EH (cell line): ENCODE results near the gene MYBBP1A.
"Not testable (repeated sequence)": the region's sequence is repeated elsewhere in the genome, so short reads cannot be mapped to it uniquely, and the experiment has no call there.

Source experiments
- DNase-seq: peaks from one replicate; pipeline ENCODE4 v3.0.0-alpha.2; 2015; ENCODE audit warnings: low read depth

The MYBBP1A gene

DNA sequence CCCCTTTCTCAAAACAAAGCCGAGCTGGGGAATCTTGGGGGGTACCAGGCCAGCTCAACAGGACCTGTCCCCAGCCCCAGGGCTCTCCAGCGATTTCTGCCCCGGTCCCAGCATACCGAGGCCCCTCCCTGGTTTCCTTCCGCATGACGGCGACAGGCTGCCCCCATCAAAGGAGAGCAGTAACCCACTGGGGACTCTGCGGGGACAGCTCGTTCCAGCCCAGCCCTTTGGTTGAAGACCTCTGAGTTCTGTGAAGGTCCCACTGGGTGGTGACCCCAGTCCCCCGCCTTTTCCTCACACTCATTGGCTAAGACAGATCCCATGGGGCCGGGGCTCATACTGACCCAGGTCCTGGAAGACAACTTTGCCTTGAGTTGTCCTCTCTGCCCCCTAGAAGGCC lies 33.2 kb upstream of the MYBBP1A start:
- no peak for DNase-seq

DNA sequence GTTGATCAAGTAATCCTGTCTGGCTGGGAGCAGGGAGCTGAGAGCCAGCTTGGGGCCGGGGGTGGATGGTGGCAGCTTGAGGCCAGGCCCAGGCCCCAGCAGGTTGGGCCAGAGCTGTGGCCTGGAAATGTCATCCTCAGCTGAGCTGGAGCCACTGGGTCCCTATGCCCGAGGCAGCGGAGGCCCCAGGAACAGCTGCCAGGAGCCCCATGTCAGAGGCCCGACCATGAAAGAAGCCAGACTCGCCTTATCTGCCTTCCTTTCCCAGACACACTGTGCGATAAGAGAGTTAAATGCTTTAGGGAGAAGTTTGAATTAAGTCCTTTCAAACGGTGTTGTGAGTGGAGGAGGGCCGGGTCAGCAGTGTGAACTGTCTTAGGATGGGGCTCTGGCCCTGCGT lies 32.6 kb upstream of the MYBBP1A start:
- no peak for DNase-seq

DNA sequence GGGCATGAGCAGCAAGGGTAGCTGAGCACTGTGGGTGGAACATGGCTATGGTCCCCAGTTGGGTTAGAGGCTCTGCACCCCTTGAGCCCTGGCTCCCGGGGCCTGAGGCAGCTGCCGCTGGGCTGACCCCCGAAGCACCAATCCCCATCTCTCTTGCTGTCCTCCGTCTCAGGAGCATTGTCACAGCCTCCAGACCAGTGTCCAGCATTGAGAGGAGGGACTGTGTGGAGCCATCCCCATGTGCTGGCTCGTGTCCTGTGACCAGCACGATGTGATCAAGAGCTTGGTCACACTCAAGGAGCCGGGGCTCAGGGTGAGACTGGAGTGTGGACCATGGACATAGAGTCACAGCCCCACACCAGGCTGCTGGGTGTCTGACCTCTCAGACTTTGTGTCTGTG lies 32.0 kb upstream of the MYBBP1A start:
- no peak for DNase-seq

DNA sequence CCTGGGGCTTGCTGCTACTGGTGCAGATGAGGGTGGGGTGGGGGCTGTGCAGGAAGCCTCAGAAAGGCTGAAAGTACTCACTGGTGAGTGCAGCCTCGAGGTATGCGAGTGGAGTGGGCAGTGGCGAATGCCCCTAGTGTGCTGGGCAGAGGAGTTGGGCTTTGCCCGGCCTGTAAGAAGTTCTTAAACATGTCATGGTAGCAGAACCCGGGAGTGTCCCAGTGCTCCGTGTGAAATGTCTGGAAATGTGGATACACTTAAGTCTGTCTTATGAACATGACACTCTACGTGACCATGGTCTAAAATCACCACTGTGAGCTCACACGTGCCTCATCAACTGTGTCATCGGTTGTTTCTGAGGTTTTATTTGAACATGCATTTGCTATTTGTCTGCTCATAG lies 30.9 kb upstream of the MYBBP1A start:
- no peak for DNase-seq

DNA sequence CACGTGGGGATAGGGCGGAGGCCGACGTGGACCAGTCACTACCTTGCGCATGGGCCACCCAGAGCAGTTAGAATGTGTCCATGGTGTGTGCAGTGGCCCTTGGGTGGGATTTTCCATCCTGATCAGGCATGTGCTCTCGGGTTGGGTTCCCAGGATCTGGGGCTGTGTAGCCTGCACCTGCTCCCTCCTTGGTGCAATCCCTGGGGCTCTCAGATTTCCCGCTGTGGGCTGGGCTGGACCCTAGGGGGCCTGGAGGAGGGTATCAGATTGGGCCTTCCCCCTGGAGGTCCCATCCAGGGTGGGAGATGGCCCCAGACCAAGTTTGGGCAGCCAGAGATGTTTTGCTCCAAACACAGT lies 30.4 kb upstream of the MYBBP1A start:
- DNase-seq = no peak

DNA sequence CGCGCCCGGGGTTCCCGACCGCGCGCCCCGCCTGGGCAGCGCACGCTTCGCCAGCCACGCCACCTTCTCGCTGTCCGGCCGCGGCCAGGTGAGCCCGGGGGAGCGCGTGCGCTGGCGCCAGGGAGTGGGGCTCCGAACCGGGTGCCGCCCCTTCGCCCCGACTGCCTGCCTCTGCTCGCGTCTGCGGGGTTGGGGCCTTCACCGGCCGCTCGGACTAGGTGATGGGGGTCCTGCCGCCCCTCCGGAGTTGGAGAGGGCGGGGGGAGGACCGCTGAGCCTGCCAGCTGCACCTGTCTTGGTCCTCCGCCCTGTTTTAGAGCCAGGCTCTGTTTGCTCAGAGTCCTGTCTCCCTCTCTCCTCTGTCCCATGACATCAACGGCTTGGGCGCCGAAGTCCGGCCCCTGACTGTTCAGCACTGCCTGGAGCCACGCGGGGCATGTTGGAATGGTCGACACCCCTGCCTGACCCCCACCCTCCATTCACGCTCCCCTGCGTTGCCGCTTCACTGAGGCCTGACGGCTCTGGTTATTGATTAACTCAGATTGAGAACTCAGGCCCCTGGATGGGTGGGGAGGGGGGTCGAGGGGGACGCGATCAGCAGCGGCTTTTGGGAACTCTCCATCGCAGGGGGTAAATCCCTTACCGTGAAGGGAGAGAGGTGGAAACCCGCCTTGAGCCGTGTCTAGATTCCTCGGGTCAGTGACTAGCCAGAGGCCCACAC lies 29.9 kb upstream of the MYBBP1A start:
- no peak for DNase-seq

DNA sequence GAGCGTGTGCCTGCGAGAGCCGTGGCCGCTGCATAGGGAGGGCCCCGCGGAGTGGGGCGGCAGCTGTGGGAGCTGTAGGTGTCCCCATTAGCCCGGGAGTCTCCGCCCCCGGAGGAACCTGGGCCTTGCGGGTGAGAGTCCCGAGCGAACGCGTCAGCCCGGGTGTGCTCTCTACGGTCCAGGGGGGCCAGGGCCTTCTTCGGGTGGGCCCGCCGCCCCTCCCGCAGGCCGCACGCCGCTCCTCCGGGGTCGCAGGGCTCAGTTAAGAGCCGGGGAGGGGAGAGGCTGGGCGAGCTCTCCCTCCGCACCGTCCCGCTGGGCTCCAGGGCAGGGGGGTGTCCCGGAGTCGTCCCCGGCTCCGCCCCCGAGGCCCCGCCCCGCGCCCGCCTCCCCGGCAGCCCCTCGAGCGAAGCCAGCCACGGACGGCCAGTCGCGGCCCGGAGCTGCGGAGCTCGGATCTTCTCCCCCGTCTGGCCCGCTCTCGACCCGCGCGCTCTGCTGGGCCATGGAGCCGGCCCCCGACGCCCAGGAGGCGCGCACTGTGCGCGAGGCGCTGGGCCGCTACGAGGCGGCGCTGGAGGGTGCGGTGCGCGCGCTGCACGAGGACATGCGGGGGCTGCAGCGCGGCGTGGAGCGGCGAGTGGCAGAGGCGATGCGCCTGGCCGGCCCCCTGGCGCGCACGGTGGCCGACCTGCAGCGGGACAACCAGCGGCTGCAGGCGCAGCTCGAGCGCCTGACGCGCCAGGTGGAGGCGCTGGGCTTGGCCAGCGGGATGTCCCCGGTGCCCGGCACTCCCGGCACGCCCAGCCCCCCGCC lies 29.1 kb upstream of the MYBBP1A start, which contains the start of gene SMTNL2:
SMTNL2 (plus strand) TSS at position 429 of the 816 bp plus-strand sequence; CDS start at position 506, 77 bp downstream.
- DNase-seq = no peak

DNA sequence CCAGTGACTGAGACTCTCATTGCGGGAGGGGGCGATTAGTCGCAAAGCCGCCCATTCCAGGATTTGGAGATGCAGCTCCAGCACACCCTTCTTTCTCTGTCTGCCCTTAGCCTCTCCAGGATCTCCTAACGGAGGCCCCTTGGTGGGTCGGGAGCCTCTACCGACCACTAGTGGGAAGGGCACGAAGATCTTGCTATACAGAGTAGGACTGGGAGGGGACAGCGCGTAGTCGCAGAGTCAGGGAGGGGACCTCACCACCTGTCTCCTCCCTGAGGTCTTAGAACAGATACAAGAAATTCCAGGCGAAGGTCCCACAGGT lies 28.6 kb upstream of the MYBBP1A start:
- peak; percentile 21 for DNase-seq

DNA sequence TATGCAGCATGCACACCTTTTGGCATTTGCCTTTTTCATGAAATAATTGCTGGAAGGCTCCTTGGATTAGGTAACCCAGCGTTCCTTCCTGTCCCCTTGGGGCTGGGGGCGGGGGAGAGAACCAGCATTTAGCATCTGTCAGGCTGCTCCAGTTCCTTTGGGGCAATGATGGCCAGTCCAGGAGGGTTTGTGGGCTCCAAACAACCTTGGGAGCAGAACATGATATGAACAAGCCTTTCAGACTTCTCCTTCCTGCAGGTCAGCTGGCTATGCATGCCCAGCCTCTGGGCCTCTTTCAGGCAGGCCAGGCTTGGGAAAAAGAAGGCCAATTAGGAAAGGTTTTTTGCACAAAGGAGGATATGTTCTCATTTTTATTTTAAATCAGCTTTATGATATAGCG lies 28.0 kb upstream of the MYBBP1A start:
- DNase-seq = no peak

DNA sequence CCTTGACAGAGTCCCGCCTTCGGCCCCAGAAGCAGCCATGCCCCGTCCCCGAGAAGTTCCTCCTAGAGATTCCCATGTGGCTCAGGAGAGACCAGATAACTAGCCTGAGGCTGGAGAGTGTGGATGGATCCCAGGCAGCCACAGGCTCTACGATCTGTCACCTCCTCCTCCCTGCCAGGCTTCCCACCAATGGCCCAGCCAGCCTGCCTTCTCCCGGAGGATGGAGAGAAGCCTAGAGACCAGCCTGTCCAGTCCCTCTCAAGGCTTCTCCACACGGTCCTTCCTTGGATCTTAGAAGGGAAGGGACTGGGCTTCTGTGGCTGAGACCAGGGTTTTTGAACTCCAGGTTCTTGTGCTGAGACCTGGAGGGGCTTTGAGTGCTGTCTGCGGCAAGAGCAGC lies 27.5 kb upstream of the MYBBP1A start:
- DNase-seq = no peak

DNA sequence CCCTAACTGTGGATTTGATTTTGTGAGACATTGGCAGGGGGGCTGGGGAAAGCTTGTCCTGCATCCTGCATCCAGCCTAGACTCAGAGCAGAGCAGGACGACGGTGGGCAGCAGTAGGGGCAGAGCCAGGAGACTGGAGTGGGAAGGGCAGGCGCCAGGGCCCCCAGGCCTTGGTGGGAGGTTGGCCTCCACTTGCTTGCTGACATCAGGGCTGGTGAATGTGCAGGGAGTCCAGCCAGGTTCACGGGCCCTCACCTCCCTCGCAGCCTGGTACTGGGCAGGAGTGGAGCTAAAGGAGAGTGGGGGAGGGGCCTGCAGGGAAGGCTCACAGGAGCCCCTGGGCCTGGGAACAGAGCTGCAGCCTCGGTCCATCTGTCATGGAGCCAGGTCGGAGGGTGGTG lies 26.9 kb upstream of the MYBBP1A start:
- DNase-seq = no peak

DNA sequence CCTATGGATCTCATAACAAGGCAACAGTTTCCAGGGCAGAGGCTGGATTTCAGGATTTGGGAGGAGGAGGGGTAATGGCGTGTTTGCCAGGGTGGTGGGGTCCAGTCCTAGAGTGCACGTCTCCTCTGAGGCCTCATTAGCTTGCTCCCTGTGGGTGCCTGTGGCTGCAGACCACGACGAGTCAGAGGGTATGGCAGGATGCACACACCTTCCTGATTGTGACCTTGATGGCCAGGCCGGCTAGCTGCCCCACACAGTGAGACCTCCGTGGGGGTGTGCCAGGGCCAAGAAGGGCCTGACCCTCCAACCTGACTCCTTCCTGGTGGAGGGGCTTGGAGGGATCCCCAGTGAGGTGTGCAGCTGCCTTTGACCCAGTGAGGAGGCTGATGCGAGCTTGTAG lies 25.1 kb upstream of the MYBBP1A start:
- DNase-seq = no peak

DNA sequence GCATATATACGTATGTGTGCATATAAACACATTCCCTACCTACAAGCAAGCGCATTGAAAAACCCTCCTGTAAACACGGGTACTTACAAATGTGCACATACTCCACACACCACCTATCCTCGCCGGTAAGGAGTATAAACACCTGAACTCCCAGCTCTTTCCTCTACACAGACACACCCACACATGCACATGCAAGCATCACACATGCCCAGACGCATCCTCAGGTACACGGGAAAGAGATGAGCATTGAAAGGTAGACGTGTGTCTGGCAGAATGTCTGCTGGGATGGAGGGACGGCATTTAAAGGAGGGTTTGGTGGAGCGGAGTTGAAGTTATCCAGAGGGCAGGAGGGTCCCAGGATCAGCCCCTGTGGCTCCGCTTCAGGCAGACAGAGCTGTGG lies 24.5 kb upstream of the MYBBP1A start:
- no peak for DNase-seq

DNA sequence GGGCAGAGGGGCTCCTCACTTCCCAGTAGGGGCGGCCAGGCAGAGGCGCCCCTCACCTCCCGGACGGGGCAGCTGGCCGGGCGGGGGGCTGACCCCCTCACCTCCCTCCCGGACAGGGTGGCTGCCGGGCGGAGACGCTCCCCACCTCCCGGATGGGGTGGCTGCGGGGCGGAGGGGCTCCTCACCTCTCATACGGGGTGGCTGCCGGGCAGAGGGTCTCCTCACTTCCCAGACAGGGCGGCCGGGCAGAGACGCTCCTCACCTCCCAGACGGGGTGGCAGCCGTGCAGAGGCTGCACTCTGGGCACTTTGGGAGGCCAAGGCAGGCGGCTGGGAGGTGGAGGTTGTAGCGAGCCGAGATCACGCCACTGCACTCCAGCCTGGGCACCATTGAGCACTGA lies 23.2 kb upstream of the MYBBP1A start:
- not testable (repeated sequence) for DNase-seq

DNA sequence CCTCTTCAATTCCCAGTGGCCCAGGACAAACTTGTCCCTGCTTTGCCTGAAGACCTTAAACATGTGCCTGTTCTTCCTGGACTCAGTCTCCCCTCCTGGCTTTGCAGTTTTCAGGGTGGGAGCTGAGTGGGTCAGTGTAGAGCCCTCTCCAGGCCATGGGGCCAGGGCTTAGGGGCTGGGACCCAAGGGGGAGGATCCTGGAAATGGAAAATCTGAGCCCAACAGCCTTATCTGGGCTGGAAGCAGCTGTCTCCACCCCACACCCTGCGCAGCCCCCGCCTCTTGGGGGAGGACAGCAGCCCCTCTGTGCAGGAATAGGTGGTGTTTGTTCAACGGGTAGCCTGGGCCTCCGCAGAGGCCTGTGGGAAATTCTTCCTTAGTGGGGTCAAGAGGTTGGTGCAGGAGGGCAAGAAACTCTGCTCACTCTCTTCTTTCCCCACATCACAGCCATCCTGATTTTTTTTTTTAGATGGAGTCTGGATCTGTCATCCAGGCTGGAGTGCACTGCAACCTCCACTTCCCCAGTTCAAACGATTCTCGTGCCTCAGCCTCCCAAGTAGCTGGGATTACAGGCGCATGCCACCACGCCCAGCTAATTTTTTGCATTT lies 22.3 kb upstream of the MYBBP1A start:
- no peak for DNase-seq

DNA sequence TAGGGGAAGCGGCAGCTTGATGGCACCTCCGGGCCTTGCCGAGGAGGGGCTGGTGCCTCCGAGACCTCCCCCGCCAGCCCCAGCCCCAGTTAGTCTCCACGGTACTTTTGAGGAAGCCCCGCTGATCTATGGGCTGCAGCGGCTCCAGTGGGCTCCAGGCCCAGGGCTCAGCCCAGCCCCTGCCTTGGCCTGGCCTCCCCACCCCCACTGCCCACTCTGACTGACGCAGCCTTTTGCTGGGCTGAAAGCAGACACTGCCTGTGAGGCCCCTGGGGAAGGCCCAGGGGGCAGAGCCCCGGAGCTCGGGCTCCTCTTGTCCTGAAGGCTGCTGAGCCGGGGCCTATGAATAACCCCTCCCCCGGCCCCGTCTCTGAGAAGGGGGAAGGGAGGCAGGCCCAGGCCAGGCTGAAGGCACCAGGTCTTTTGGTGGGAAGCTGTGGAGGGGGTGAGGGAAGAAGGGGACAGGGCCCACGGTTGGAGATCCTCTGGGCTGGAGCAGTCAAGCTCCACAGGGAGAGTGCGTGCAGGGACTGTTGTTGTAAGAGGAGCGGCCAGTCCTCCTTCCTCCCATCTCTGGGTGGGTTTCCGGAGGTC lies 21.6 kb upstream of the MYBBP1A start:
- DNase-seq = no peak

DNA sequence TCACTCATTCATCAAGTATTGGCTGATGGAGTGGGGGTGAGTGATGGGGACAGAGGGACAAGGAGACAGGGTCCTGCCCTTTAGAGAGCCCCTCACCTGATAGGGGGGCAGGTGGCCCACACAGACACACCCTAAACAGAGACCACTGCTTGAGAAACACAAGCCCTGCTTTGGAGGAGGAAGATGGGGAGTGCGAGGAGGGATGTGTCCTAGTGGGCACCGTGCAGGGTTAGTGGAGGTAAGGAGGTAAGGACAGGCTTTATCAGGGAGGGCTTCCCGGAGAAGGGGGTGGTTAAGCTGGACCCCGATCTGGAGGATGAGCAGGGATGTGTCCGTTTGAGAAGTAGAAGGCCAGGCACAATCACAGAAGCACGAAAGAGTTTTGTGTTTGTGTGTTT lies 21.0 kb upstream of the MYBBP1A start:
- no peak for DNase-seq

DNA sequence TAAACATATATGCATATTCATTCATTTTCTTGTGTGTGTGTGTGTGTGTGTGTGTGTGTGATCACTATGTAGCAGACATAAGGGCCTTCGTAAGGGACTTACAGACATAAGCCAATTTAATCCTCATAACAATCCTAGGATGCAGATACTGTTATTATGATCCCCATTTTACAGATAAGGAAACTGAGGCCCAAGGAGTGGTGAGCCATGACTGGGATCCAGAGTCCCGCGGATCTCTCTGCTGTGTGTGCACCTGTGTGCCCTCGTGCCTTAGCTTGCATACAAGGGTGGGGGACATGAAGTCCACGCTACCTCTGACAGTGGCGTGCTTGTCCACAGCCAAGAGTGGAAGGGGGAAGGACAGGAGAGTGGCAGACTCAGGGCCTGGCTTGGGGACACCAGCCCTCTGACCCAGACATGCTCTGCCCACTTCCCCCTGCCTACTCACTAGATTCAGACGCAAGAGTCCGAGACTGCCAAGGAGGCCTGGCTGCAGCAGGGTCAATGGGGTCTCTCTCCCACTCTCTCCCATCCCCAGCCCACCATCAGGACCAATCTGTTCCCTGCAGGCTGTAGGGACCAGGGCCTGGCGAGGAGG lies 19.4 kb upstream of the MYBBP1A start:
- no peak for DNase-seq

DNA sequence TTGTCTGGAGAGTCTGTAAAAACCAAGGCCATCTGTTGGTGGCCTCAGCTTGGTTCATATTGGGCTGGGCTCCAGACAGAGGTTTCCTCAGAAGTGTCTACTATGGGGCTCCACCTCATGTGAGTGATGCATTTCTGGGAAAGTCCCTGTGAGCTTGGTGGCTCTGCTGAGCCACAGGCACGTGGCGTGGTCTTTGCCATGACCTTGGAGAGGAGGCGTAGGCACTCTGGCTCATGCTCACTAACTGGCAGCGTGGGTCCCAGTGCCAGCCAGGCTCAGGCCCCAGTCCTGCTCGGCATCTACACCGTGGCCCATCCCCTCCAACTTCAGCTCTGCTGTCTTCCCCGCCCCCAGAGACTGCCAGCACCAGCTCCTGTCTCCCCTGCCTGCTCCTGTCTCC lies 18.5 kb upstream of the MYBBP1A start:
- DNase-seq = no peak

DNA sequence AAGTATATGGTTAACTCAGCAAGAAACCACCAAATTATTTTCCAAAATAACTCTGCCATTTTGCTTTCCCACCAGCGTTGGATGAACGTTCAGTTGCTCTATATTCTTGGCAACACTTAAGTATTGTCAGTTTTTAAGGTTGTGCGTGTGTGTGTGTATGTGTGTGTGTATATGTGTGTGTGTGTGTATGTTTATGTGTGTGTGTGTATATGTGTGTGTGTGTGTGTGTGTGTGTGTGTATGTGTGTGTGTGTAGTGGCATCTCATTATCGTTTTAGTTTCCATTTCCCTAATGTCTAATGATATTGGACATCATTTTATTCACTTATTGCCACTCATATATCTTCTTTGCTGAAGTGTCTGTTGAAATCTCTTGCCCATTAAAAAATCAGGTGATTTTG lies 17.9 kb upstream of the MYBBP1A start:
- no peak for DNase-seq

DNA sequence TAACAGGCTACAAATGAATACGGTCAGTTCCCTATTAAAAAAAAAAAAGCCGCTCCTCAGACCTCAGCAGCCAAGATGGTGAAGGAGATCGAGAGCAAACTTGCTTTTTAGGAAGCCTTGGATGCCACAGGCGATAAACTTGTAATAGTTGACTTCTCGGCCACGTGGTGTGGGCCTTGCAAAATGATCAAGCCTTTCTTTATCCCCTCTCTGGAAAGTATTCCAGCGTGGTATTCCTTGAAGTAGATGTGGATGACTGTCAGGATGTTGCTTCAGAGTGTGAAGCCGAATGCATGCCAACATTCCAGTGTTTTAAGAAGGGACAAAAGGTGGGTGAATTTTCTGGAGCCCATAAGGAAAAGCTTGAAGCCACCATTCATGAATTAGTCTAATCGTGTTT lies 16.9 kb upstream of the MYBBP1A start:
- no peak for DNase-seq

DNA sequence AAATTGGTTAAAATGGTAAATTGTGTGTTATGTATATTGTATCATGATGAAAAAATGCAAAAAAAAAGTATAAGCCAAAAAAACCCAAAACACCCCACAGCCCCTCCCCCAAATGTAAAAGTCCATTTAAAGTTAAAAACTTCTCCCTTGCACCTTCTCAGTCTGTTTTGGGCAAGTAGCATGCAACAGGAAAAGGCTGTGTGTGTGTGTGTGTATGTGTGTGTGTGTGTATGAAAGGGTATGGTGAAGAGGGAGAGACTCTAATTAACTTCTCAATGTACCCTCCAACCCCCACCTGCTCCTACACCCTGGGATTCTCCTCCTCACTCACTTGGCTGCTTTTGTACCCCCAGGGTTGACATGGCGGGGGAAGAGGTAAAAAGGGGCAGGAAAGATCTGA lies 14.4 kb upstream of the MYBBP1A start:
- DNase-seq = no peak

DNA sequence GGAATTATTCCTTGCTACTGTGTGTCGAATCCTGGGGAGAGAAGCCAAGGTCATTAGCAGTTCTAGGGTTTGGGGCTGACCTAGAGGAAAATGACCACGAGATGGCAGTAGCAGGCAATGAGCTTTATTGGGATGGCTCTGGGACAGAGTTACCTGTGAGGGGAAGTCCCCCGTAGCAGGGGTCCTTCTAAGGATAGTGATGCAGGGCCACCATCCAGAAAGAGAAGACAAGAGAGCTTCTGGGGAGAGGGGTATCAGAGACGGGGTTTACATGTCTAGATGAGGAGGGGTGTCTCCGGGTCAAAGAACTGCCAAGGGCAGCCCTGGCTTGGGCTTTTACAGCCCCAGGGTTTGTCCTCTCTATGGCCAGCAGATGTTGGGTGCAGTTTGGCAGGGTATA lies 11.6 kb upstream of the MYBBP1A start:
- peak; percentile 57 for DNase-seq
